ENCODE measurements around the gene ZBTB7C.

GRCh38 chr18:48342581-48342980 lies 66.6 kb downstream of the ZBTB7C start:
- TF ChIP-seq CTCF (conservative IDR thresholded peaks at IDR 0.05; ENCODE audit: low read depth, low read length) = no peak
- no peak for TF ChIP-seq EZH2 (IDR thresholded peaks at IDR 0.05; ENCODE audit: borderline replicate concordance, low read depth, low read length, poor library complexity, severe bottlenecking)
